Right kidney (tissue), 1 donor: Measurements from ENCODE around the gene CFAP53.
"Not testable (repeated sequence)": the region's sequence is repeated elsewhere in the genome, so short reads cannot be mapped to it uniquely, and the experiment has no call there.

Experiments
- DNase-seq: peaks from one replicate; pipeline ENCODE4 v3.0.0-alpha.2; 2016

The CFAP53 gene

GRCh38 chr18:50272568-50272967 lies 6.3 kb upstream of the CFAP53 start:
- no peak for DNase-seq

- DNase-seq, result peak; percentile 70
These were observed 1.9 kb upstream of the CFAP53 start for GRCh38 chr18:50268022-50268747.

- no peak for DNase-seq
These were observed 3.3 kb downstream of the CFAP53 start for GRCh38 chr18:50262977-50263376.

GRCh38 chr18:50250935-50251334 lies 15.4 kb downstream of the CFAP53 start:
- DNase-seq, result no peak

GRCh38 chr18:50249576-50249975 lies 16.7 kb downstream of the CFAP53 start:
- DNase-seq, result no peak

GRCh38 chr18:50247561-50247960 lies 18.7 kb downstream of the CFAP53 start:
- no peak for DNase-seq

- not testable (repeated sequence) for DNase-seq
These were observed 24.5 kb downstream of the CFAP53 start for GRCh38 chr18:50241768-50242167.

- no peak for DNase-seq
These were observed 26.2 kb downstream of the CFAP53 start for GRCh38 chr18:50240080-50240563.

- DNase-seq, result no peak
These were observed 33.9 kb downstream of the CFAP53 start for GRCh38 chr18:50232419-50232818.

- DNase-seq, result no peak
These were observed 34.7 kb downstream of the CFAP53 start for GRCh38 chr18:50231621-50232020.

GRCh38 chr18:50220249-50220648 lies 46.0 kb downstream of the CFAP53 start:
- DNase-seq, result not testable (repeated sequence)

GRCh38 chr18:50218432-50219197 lies 47.7 kb downstream of the CFAP53 start:
- no peak for DNase-seq

GRCh38 chr18:50209311-50209710 lies 57.0 kb downstream of the CFAP53 start:
- DNase-seq, result no peak

GRCh38 chr18:50207722-50208121 lies 58.6 kb downstream of the CFAP53 start:
- DNase-seq, result no peak

- peak; percentile 58 for DNase-seq
These were observed 62.3 kb downstream of the CFAP53 start for GRCh38 chr18:50203801-50204604.

- no peak for DNase-seq
These were observed 64.7 kb downstream of the CFAP53 start for GRCh38 chr18:50201476-50202018.

- no peak for DNase-seq
These were observed 66.4 kb downstream of the CFAP53 start for GRCh38 chr18:50199921-50200320.

- no peak for DNase-seq
These were observed 66.9 kb downstream of the CFAP53 start for GRCh38 chr18:50199346-50199855.

- DNase-seq, result no peak
These were observed 70.0 kb downstream of the CFAP53 start for GRCh38 chr18:50196261-50196660.

GRCh38 chr18:50195689-50196088 lies 70.6 kb downstream of the CFAP53 start:
- no peak for DNase-seq

- peak; percentile 84 for DNase-seq
These were observed 71.4 kb downstream of the CFAP53 start, which contains the start of gene MYO5B for GRCh38 chr18:50194631-50195532. Gene MYO5B (minus strand): TSS chr18:50195147. CDS start chr18:50194793, 354 bp downstream.
